ENCODE results near the gene CCL4. TPM values are rescaled to one million over a fixed set of nuclear protein-coding genes. Genes with fewer than 3 reads are reported as not detected.
"Not testable (repeated sequence)": the region's sequence is repeated elsewhere in the genome, so short reads cannot be mapped to it uniquely, and the experiment has no call there.

CCL4 gene
- total and polyA plus RNA-seq, 8 donors, result 1.6 to 10.7 (median 8.1) TPM; not detected in 2

DNA sequence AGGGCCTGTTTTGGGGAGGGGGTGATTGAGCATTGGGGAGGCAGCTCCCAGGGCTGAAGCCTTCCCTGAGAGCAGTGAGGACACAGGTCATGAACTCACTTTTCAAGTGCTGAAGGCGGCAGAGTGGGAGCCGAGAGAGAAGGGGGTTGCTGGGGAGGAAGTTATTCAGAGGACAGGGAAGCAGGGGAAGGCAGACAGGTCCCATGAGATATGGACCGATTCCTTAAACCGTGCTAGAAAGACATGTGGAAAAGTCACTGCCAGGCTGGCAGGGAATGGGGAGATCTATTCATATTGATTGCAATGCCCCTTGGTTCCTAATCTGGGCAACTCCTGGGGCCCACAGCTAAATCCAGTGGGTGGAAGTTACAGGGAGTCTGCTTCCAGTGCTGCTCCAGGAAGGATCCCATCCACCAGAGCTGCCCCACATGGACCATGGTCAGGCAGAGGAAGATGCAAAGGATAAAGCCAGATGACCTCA, 1.1 kb downstream of the CCL4 start:
- Histone ChIP-seq H3K4me1 (no peaks in the 10 kb centered on the region), H3K27me3 (peaks cover 0 to 12% (median 0%) of the 10 kb centered on the region in 3 donors), H3K9me3 (no peaks in the 10 kb centered on the region), H3K27ac (peak overlapping the region in 4 of 5 donors; percentile 4 to 35 (median 20)), H3K4me3 (peak overlapping the region in 2 of 4 donors; percentile 3 to 9), H3K36me3 (no peaks in the 10 kb centered on the region)
- no peak for DNase-seq
- no peak for TF ChIP-seq POLR2A (IDR thresholded peaks at IDR 0.05)
- TF ChIP-seq POLR2AphosphoS5 (IDR thresholded peaks at IDR 0.05), result no peak
- TF ChIP-seq, protein P1, sequence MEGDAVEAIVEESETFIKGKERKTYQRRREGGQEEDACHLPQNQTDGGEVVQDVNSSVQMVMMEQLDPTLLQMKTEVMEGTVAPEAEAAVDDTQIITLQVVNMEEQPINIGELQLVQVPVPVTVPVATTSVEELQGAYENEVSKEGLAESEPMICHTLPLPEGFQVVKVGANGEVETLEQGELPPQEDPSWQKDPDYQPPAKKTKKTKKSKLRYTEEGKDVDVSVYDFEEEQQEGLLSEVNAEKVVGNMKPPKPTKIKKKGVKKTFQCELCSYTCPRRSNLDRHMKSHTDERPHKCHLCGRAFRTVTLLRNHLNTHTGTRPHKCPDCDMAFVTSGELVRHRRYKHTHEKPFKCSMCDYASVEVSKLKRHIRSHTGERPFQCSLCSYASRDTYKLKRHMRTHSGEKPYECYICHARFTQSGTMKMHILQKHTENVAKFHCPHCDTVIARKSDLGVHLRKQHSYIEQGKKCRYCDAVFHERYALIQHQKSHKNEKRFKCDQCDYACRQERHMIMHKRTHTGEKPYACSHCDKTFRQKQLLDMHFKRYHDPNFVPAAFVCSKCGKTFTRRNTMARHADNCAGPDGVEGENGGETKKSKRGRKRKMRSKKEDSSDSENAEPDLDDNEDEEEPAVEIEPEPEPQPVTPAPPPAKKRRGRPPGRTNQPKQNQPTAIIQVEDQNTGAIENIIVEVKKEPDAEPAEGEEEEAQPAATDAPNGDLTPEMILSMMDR (IDR thresholded peaks at IDR 0.05), result no peak
- no peak for TF ChIP-seq EP300 (IDR thresholded peaks at IDR 0.05)
- WGBS, 5 donors, result 41 to 52% (median 47%) methylated on average over 4 of the region's 4 CpGs
- intact Hi-C loops (cut with DNase I; ENCODE audit: low total_unique reads), result no loop called here

DNA sequence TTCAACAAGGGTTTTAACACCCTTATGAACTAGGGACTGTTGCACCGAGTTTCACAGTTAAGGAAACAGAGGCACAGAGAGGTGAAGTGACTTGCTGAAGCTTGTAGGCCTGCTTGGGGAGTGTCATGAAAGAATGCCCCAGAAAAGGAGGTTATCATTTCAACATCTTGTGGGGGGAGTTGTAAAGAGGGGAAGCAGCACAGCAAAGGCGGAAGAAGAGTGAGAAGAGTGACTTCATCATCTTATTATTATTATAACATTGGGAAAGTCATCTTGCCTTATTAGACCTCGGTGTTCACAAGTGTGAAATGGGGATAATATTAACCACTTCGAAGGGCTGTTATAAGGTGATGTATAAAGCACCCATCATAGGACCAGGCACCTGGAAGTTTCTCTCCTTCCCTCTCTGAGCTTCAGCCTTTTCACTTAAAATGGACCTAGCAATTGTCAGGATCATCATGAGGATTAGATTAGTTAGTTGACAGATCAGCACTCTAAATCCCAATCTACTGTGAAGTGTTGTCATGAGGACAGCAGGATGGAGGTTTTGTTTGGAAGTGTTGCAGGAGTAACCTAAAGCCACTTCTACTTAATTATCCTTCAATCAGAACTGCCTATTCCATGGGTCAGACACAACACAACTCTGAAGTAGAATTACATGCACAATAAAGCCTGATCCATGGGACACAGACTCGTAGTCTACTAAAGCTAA, 2.3 kb downstream of the CCL4 start:
- intact Hi-C loops (cut with DNase I; ENCODE audit: low total_unique reads), result no loop called here
- TF ChIP-seq POLR2AphosphoS5 (IDR thresholded peaks at IDR 0.05), result no peak
- TF ChIP-seq, protein P1 (IDR thresholded peaks at IDR 0.05), result no peak
- no peak for TF ChIP-seq EP300 (IDR thresholded peaks at IDR 0.05)
- no peak for TF ChIP-seq POLR2A (IDR thresholded peaks at IDR 0.05)
- WGBS, 5 donors, result 79 to 84% (median 83%) methylated on average over 5 of the region's 5 CpGs
- Histone ChIP-seq H3K9me3 (no peaks in the 10 kb centered on the region), H3K4me3 (no peak overlapping the region), H3K36me3 (no peaks in the 10 kb centered on the region), H3K27me3 (peaks cover 0 to 12% (median 0%) of the 10 kb centered on the region in 3 donors), H3K27ac (no peak overlapping the region), H3K4me1 (no peaks in the 10 kb centered on the region)
- DNase-seq, result no peak

DNA sequence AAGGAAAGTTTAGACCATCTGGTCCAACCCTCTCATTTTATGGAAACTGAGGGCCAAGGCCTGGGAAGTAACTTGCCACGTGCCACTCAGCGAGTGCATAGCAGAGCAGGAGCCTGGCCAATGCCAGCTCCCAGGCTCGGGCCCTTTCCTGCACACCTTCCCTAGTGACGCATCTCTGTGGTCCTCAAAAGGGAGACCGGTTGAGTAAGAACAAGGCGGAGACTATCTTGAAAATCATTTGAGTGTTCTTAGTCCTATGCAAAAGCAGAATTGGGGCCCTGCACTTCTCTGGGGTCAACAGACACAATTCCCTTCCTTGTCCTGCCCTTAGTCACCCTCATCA, 2.8 kb downstream of the CCL4 start:
- intact Hi-C loops (cut with DNase I; ENCODE audit: low total_unique reads), result no loop called here
- H3K4me1 ChIP-seq, result no peaks in the 10 kb centered on the region
- H3K36me3 ChIP-seq, result no peaks in the 10 kb centered on the region
- H3K4me3 ChIP-seq, result no peak overlapping the region
- H3K27ac ChIP-seq, result peak overlapping the region in 1 of 5 donors; percentile 14
- H3K9me3 ChIP-seq, result no peaks in the 10 kb centered on the region
- TF ChIP-seq, protein P1 (IDR thresholded peaks at IDR 0.05), result no peak
- TF ChIP-seq POLR2AphosphoS5 (IDR thresholded peaks at IDR 0.05) (no peak), POLR2A (IDR thresholded peaks at IDR 0.05) (no peak), EP300 (IDR thresholded peaks at IDR 0.05) (no peak)
- H3K27me3 ChIP-seq, result peaks cover 0 to 12% (median 0%) of the 10 kb centered on the region in 3 donors
- 78 to 93% (median 90%) methylated on average over 6 of the region's 6 CpGs for WGBS, 5 donors
- DNase-seq, result no peak

DNA sequence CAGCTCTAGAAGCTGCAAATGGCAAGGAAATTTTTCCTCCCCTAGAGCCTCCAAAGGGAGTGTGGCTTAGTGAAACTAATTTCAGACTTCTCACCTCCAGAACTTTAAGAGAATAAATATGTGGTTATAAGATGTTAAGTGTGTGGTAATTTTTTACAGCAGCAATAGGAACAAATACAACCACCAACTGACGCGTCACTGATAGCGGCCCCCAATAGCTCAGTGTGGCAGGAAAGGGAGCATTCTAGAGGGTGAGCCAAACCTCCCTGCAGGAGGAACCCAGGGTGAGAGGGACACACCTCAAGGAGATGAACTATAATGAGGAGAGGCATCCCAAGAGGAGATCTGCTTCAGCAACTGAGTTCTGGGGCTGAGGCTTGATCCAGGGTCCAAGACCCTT, 4.0 kb downstream of the CCL4 start:
- Histone ChIP-seq H3K36me3 (no peaks in the 10 kb centered on the region), H3K4me3 (no peak overlapping the region), H3K27me3 (peaks cover 0 to 12% (median 0%) of the 10 kb centered on the region in 3 donors), H3K9me3 (peaks cover 0 to 7% (median 3%) of the 10 kb centered on the region in 4 donors), H3K4me1 (no peaks in the 10 kb centered on the region), H3K27ac (peak overlapping the region in 3 of 5 donors; percentile 14 to 29 (median 19))
- no peak for DNase-seq
- no peak for TF ChIP-seq EP300 (IDR thresholded peaks at IDR 0.05)
- no peak for TF ChIP-seq POLR2AphosphoS5 (IDR thresholded peaks at IDR 0.05)
- no peak for TF ChIP-seq POLR2A (IDR thresholded peaks at IDR 0.05)
- TF ChIP-seq, protein P1 (IDR thresholded peaks at IDR 0.05), result no peak
- intact Hi-C loops (cut with DNase I; ENCODE audit: low total_unique reads), result no loop called here
- WGBS, 5 donors, result 78 to 87% (median 81%) methylated on average over 3 of the region's 3 CpGs

DNA sequence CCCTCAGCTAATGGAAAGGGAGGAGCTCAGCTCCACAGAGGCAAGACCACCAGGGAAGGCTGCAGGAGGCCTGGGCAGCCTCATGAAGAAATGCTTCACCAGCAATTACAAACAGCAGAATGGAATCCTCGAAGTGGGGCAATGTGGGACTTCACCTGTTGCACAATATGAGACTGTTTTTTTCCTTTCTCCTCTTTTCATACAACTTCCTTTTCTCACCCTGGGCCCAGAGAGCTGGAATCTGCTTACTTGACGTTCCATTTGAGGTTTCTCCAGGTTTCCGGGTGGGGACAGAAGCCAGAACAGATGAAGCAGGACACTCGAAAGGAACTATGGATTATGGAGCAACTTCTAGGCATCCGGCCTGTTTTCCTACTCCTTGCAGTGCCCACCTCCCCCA, 4.6 kb downstream of the CCL4 start:
- H3K4me3 ChIP-seq; H3K9me3 ChIP-seq; intact Hi-C loops (cut with DNase I; ENCODE audit: low total_unique reads); DNase-seq; H3K36me3 ChIP-seq; H3K4me1 ChIP-seq: not testable (repeated sequence)
- H3K27me3 ChIP-seq, result peaks cover 0 to 12% (median 0%) of the 10 kb centered on the region in 3 donors
- 62 to 78% (median 73%) methylated on average over 5 of the region's 5 CpGs for WGBS, 5 donors
- peak overlapping the region in 3 of 5 donors; percentile 14 to 29 (median 19) for H3K27ac ChIP-seq
